GM13977 (cell line): ENCODE measurements around the gene RXRB.

ENCODE experiments used
- DNase-seq: peaks from one replicate; pipeline ENCODE4 v3.0.0; 2012; ENCODE audit warnings: low spot score
- CTCF ChIP-seq: IDR thresholded peaks from 2 replicates; pipeline ENCODE4 v1.5.1; 2012; ENCODE audit warnings: mild to moderate bottlenecking, control low read depth; ENCODE audit not compliant: insufficient read depth; ENCODE audit errors: extremely low read depth, missing control alignments
- in situ Hi-C: fragments of 300-500 bp; cut with MboI; formaldehyde crosslinking; loops from one replicate; pipeline ENCODE4 v1.12.0; 2022; ENCODE audit warnings: low sequenced_read_pairs, low pct_unique_long_range_greater_than_20kb, mixed read lengths, inconsistent platforms; ENCODE audit not compliant: unreplicated experiment

Gene RXRB

GRCh38 chr6:33212857-33213165 is 12.3 kb upstream of the RXRB start:
- TF ChIP-seq CTCF = no peak
- peak; percentile 6 for DNase-seq
- in situ Hi-C loops = no loop called here

GRCh38 chr6:33211666-33212422 is 11.4 kb upstream of the RXRB start:
- in situ Hi-C loops = no loop called here
- DNase-seq = peak; percentile 11
- no peak for TF ChIP-seq CTCF

- in situ Hi-C loops = no loop called here
- no peak for DNase-seq
- no peak for TF ChIP-seq CTCF
These were observed 10.7 kb upstream of the RXRB start for GRCh38 chr6:33211136-33211535.

- peak; percentile 8 for DNase-seq
- no peak for TF ChIP-seq CTCF
- in situ Hi-C loops = no loop called here
These were observed 9.4 kb upstream of the RXRB start for GRCh38 chr6:33209856-33210255.

GRCh38 chr6:33208091-33208967 is 7.9 kb upstream of the RXRB start, which contains the start of gene RING1:
RING1 (plus strand) TSS chr6:33208500; CDS start chr6:33208823, 323 bp downstream.
- peak; percentile 97 for DNase-seq
- TF ChIP-seq CTCF = no peak
- in situ Hi-C loops = no loop called here

GRCh38 chr6:33207552-33208090 is 7.2 kb upstream of the RXRB start:
- in situ Hi-C loops = no loop called here
- no peak for TF ChIP-seq CTCF
- DNase-seq = no peak
